Pancreas (tissue), 10 donors: ENCODE measurements around the gene KIAA1549. TPM values are rescaled to one million over a fixed set of nuclear protein-coding genes. Genes with fewer than 3 reads are reported as not detected.

Experiments used
- ATAC-seq, 4 donors: fragments of 200-7000 bp; cut with Tn5 transposase; one replicate each; pipeline versions ENCODE4 v1.8.0 to v1.9.1; 2020; ENCODE audit warnings: mild to moderate bottlenecking in 4 of 4, moderate library complexity in 4 of 4
- DNase-seq, 6 donors: peaks; one replicate each; pipeline ENCODE4 v3.0.0-alpha.2; 2020
- FAIRE-seq: peaks from 2 replicates; lab custom pipeline; 2012; peaks lifted over from hg19 to GRCh38; lab: Jason Lieb, UNC
- H3K27ac ChIP-seq, 4 donors: fragments of 200-600 bp; sonication (generic); 1 replicate in 3 of 4; 2 replicates in 1 of 4; pipeline versions ENCODE4 v1.5.0 to v1.8.0; 2020
- H3K27me3 ChIP-seq, 4 donors: fragments of 200-600 bp; one replicate each; pipeline ENCODE4 v1.8.0; 2021
- H3K36me3 ChIP-seq, 3 donors: fragments of 200-600 bp; sonication (generic) in 1 of 3; one replicate each; pipeline versions ENCODE4 v1.5.0 to v1.8.0; 2020 to 2021
- H3K4me1 ChIP-seq, 3 donors: fragments of 200-600 bp; one replicate each; pipeline ENCODE4 v1.8.0; 2021
- H3K4me3 ChIP-seq, 4 donors: fragments of 200-600 bp; sonication (generic) in 2 of 4; one replicate each; pipeline versions ENCODE4 v1.5.0 to v1.8.0; 2020 to 2021
- H3K9me3 ChIP-seq, 4 donors: fragments of 200-600 bp; one replicate each; pipeline ENCODE4 v1.8.0; 2021
- WGBS, 2 donors: extraction: QIAGEN DNeasy Blood & Tissue Kit; methylation state at CpG; one replicate each; pipeline ENCODE4 v1.1.7; 2013; 5-methylcytosine and 5-hydroxymethylcytosine counted together
- intact Hi-C, 3 donors: fragments of 100-400 bp; cut with DNase I; formaldehyde crosslinking; loops; one replicate each; pipeline versions ENCODE4 v1.11.1 to v1.14.2; 2022
- polyA plus RNA-seq, 2 donors: library from polyadenylated mRNA; stranded (reverse); fragments of 200-250 nt; gene quantifications; one replicate each; pipeline ENCODE4 v1.2.3, GENCODE V29; 2013
- total RNA-seq, 6 donors: library from RNA; stranded (reverse); fragmentation: NEBNext Ultra II Directional in 4 of 6; extraction: Animal tissue kit (Norgen Biotek cat#: 25700) in 4 of 6; gene quantifications; one replicate each; pipeline versions ENCODE4 v1.2.1 to v1.2.4, GENCODE V29; 2021 to 2023
- TF ChIP-seq, protein P1 (sequence below), 4 donors: fragments of 200-600 bp; sonication (generic) in 3 of 4; IDR thresholded peaks; one replicate each; pipeline versions ENCODE4 v1.5.0 to v1.8.0; 2021; ENCODE audit warnings: antibody characterized with exemption in 4 of 4
- donor health status: healthy with polysubstance abuse.
- donor health status: DM: no; HTN: no; CAD: no; lungs with moderate emphysema.
- donor health status: DM: no; HTN: no; CAD: no.
- donor health status: control.
- donor health status: control.
- donor health status: Bipolar disorder and iron deficiency.
- donor health status: DM: yes; HTN: yes; CAD: no.
- donor health status: DM: no; HTN: no; CAD: no.
- donor health status: DM: no; HTN: no; CAD: no.
- donor health status: DM: yes; HTN: yes; CAD: no.

KIAA1549 gene
- total and polyA plus RNA-seq, 8 donors: 1.9 to 8.0 (median 7.0) TPM

DNA sequence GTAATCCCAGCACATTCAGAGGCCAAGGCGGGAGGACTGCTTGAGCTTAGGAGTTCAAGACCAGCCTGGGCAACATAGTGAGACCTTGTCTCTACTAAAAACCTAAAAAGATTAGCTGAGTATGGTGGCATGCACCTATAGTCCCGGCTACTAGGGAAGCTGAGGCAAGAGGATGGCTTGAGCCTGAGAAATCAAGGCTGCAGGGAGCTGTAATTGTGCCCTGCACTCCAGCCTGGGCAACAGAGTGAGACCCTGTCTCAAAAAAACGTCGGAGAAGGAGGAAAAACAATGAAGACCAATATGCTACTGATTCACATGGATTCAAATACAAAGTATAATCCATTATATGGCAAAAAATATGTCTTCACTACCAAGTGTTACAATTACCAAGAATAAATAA is 41.1 kb upstream of the KIAA1549 start:
- Histone ChIP-seq H3K4me1 (no peaks in the 10 kb centered on the region), H3K27ac (no peak overlapping the region), H3K36me3 (peaks cover 0 to 5% (median 0%) of the 10 kb centered on the region in 3 donors), H3K4me3 (no peak overlapping the region), H3K9me3 (no peaks in the 10 kb centered on the region), H3K27me3 (no peaks in the 10 kb centered on the region)
- FAIRE-seq (no peak), ATAC-seq (no peak), DNase-seq (no peak)
- intact Hi-C loops: no loop called here
- 75 to 82% methylated on average over 4 of the region's 4 CpGs for WGBS, 2 donors
- TF ChIP-seq, protein P1, sequence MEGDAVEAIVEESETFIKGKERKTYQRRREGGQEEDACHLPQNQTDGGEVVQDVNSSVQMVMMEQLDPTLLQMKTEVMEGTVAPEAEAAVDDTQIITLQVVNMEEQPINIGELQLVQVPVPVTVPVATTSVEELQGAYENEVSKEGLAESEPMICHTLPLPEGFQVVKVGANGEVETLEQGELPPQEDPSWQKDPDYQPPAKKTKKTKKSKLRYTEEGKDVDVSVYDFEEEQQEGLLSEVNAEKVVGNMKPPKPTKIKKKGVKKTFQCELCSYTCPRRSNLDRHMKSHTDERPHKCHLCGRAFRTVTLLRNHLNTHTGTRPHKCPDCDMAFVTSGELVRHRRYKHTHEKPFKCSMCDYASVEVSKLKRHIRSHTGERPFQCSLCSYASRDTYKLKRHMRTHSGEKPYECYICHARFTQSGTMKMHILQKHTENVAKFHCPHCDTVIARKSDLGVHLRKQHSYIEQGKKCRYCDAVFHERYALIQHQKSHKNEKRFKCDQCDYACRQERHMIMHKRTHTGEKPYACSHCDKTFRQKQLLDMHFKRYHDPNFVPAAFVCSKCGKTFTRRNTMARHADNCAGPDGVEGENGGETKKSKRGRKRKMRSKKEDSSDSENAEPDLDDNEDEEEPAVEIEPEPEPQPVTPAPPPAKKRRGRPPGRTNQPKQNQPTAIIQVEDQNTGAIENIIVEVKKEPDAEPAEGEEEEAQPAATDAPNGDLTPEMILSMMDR (IDR thresholded peaks at IDR 0.05): no peak

DNA sequence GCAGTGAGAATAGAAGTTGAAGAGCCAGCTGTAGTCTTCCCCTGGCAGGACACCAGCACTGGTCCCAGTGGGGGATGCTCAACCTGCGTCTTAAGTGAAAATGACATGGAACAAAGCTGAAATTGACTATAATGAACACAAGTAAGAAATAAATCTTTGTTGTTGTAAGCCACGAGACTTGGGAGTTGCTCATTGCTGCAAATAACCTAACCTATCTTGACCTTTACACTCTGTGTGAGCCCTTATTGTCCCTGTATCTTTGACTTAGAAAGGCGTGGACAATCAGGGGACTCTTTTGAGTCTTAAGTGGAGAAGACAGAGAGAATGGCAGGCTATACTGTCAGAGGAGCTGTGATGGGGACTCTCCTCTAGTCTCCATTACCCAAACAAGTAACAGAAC is 37.7 kb upstream of the KIAA1549 start:
- intact Hi-C loops: no loop called here
- TF ChIP-seq, protein P1 (IDR thresholded peaks at IDR 0.05): no peak
- WGBS, 2 donors: 67 to 75% methylated on average over 3 of the region's 3 CpGs
- DNase-seq (no peak), FAIRE-seq (no peak), ATAC-seq (no peak)
- no peaks in the 10 kb centered on the region for H3K27me3 ChIP-seq
- H3K4me1 ChIP-seq: no peaks in the 10 kb centered on the region
- H3K4me3 ChIP-seq: no peak overlapping the region
- H3K36me3 ChIP-seq: no peaks in the 10 kb centered on the region
- H3K9me3 ChIP-seq: no peaks in the 10 kb centered on the region
- H3K27ac ChIP-seq: no peak overlapping the region

- Histone ChIP-seq H3K27ac (no peak overlapping the region), H3K36me3 (no peaks in the 10 kb centered on the region), H3K4me3 (no peak overlapping the region), H3K4me1 (no peaks in the 10 kb centered on the region), H3K27me3 (no peaks in the 10 kb centered on the region), H3K9me3 (no peaks in the 10 kb centered on the region)
- TF ChIP-seq, protein P1 (IDR thresholded peaks at IDR 0.05): peak in 3 of 4 donors; percentile 18 to 29 (median 27)
- 20 to 23% methylated on average over 7 of the region's 7 CpGs for WGBS, 2 donors
- DNase-seq: peak in 5 of 6 donors; percentile 14 to 57 (median 36)
- FAIRE-seq: no peak
- peak; percentile 60 to 95 (median 91) for ATAC-seq
- intact Hi-C loops: no loop called here
These were observed 35.8 kb upstream of the KIAA1549 start for GRCh38 chr7:139016931-139017511.

- no peaks in the 10 kb centered on the region for H3K9me3 ChIP-seq
- 87 to 88% methylated on average over 3 of the region's 3 CpGs for WGBS, 2 donors
- ATAC-seq (no peak), FAIRE-seq (no peak), DNase-seq (no peak)
- no peak overlapping the region for H3K4me3 ChIP-seq
- H3K27ac ChIP-seq: no peak overlapping the region
- no peaks in the 10 kb centered on the region for H3K36me3 ChIP-seq
- TF ChIP-seq, protein P1 (IDR thresholded peaks at IDR 0.05): no peak
- intact Hi-C loops: no loop called here
- no peaks in the 10 kb centered on the region for H3K4me1 ChIP-seq
- no peaks in the 10 kb centered on the region for H3K27me3 ChIP-seq
These were observed 30.2 kb upstream of the KIAA1549 start for GRCh38 chr7:139011373-139011772.

- DNase-seq (no peak), ATAC-seq (no peak), FAIRE-seq (no peak)
- Histone ChIP-seq H3K27ac (no peak overlapping the region), H3K4me1 (no peaks in the 10 kb centered on the region), H3K27me3 (no peaks in the 10 kb centered on the region), H3K36me3 (no peaks in the 10 kb centered on the region), H3K9me3 (peaks cover 0 to 4% (median 0%) of the 10 kb centered on the region in 4 donors), H3K4me3 (no peak overlapping the region)
- TF ChIP-seq, protein P1 (IDR thresholded peaks at IDR 0.05): no peak
- intact Hi-C loops: no loop called here
These were observed 23.3 kb upstream of the KIAA1549 start for GRCh38 chr7:139004321-139005090.
